Natural killer cell treated with Interleukin-12 subunit alpha and Interleukin-12 subunit beta and Interleukin-15 and Interleukin-18, amount 100 ng/mL, for 72 hours (primary cell): ENCODE data around the gene TGIF2. TPM values are rescaled to one million over a fixed set of nuclear protein-coding genes. Genes with fewer than 3 reads are reported as not detected.

ENCODE experiments used
- ATAC-seq, 2 donors: fragments of 150-1000 bp; cut with Tn5 transposase in 1 of 2; sonication (Bioruptor Pico), chemical (Tn5 transposase) in 1 of 2; 2 replicates each; pipeline ENCODE4 v1.10.0; 2021
- DNase-seq: peaks from one replicate; pipeline ENCODE4 v3.0.0; 2022; ENCODE audit warnings: low spot score
- H3K27ac Mint-ChIP-seq, 2 donors: 1 replicate in 1 of 2; 2 replicates in 1 of 2; pipeline ENCODE4 v1.8.0; 2022; ENCODE audit warnings: mixed read lengths in 2 of 2, mild to moderate bottlenecking in 1 of 2, moderate library complexity in 1 of 2
- H3K27me3 Mint-ChIP-seq, 2 donors: 1 replicate in 1 of 2; 2 replicates in 1 of 2; pipeline ENCODE4 v1.8.0; 2022; ENCODE audit warnings: mixed read lengths in 2 of 2
- H3K36me3 Mint-ChIP-seq: one replicate; pipeline ENCODE4 v1.8.0; 2022; ENCODE audit warnings: mixed read lengths
- H3K4me1 Mint-ChIP-seq, 2 donors: 1 replicate in 1 of 2; 2 replicates in 1 of 2; pipeline ENCODE4 v1.8.0; 2022; ENCODE audit warnings: low read depth in 2 of 2, mixed read lengths in 2 of 2, mild to moderate bottlenecking in 1 of 2
- H3K4me3 Mint-ChIP-seq: one replicate; pipeline ENCODE4 v1.8.0; 2022; ENCODE audit warnings: mixed read lengths
- H3K9me3 Mint-ChIP-seq: 2 replicates; pipeline ENCODE4 v1.8.0; 2022; ENCODE audit warnings: mixed read lengths
- total RNA-seq, 2 donors: library from RNA; stranded (reverse); gene quantifications; one replicate each; pipeline ENCODE4 v1.2.3, GENCODE V29; 2022

The TGIF2 gene
- total RNA-seq, 2 donors from 2014 or later: 23.2 to 38.5 TPM

DNA sequence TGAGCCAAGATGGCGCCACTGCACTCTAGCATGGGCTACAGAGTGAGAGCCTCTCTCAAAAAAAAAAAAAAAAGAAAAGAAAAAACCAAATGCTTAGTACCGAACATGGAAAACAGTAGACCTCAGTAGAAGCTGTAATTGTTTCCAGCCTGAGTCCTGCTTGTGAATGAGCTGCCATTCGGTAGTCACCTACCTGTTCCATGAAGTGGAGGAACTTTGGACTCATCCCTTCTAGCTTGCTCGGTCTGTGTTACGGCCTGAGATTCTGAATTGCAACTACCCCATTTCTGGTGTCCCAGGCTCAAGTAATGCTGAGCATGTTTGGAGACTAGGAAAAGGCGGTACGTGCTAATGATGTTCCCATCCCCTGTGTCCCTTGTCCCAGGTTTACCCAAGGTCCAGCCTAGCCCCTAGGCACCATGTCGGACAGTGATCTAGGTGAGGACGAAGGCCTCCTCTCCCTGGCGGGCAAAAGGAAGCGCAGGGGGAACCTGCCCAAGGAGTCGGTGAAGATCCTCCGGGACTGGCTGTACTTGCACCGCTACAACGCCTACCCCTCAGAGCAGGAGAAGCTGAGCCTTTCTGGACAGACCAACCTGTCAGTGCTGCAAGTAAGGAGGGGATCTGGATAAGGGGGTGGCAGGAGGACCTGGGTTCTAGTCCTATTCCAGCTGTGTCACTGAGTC, 5.1 kb downstream of the TGIF2 start:
- H3K36me3 Mint-ChIP-seq: peaks cover 6% of the 10 kb centered on the region
- DNase-seq: no peak
- H3K27me3 Mint-ChIP-seq: no peaks in the 10 kb centered on the region
- no peak overlapping the region for H3K4me3 Mint-ChIP-seq
- no peak for ATAC-seq
- no peaks in the 10 kb centered on the region for H3K9me3 Mint-ChIP-seq
- no peak overlapping the region for H3K27ac Mint-ChIP-seq
- H3K4me1 Mint-ChIP-seq: peaks cover 15 to 20% of the 10 kb centered on the region in 2 donors

GRCh38 chr20:36579996-36580545, 6.7 kb downstream of the TGIF2 start:
- no peaks in the 10 kb centered on the region for H3K9me3 Mint-ChIP-seq
- H3K36me3 Mint-ChIP-seq: peaks cover 6% of the 10 kb centered on the region
- no peak overlapping the region for H3K4me3 Mint-ChIP-seq
- DNase-seq: no peak
- H3K27ac Mint-ChIP-seq: no peak overlapping the region
- no peak for ATAC-seq
- H3K27me3 Mint-ChIP-seq: no peaks in the 10 kb centered on the region
- peaks cover 8 to 14% of the 10 kb centered on the region in 2 donors for H3K4me1 Mint-ChIP-seq

DNA sequence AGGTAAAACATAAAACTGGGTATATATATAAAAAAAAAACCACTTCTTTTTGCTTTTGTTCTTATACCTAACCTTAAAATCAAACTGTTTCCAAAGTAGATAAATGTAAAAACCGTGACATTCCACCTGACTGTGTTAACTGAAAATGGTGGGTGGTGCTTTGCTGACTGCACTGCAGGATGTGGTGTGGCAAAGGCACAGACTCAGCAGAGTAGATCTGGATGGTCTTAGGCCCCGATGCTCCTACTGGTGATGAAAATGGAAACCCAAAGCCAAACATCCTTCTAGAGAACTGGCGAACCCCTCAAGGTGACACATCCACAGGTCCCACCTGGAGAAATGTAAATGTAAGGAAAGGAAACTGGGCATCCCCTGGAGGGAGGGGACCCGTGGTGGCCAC, 8.9 kb downstream of the TGIF2 start:
- peak overlapping the region; percentile 16 to 35 for H3K27ac Mint-ChIP-seq
- DNase-seq (no peak), ATAC-seq (no peak)
- H3K4me1 Mint-ChIP-seq: peaks cover 0 to 5% of the 10 kb centered on the region in 2 donors
- peaks cover 6% of the 10 kb centered on the region for H3K36me3 Mint-ChIP-seq
- H3K27me3 Mint-ChIP-seq: no peaks in the 10 kb centered on the region
- H3K9me3 Mint-ChIP-seq: no peaks in the 10 kb centered on the region
- H3K4me3 Mint-ChIP-seq: no peak overlapping the region

DNA sequence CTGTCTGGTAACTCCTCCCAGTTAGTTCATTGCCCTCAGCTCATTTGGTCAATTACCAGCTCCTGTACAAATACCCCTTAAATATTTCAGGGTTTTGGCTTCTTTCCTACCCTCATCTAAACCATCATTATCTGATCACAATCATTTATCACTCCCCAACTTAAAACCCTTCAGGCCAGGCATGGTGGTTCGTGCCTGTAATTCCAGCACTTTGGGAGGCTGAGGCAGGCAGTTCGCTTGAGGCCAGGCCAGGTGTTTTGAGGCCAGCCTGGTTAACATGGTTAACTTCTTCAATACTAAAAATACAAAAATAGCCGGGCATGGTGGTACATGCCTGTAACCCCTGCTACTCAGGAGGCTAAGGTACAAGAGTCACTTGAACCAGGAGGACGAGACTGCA, 9.4 kb downstream of the TGIF2 start:
- Mint-ChIP-seq H3K4me3 (no peak overlapping the region), H3K36me3 (peaks cover 6% of the 10 kb centered on the region), H3K9me3 (no peaks in the 10 kb centered on the region), H3K27ac (peak overlapping the region in 1 of 2 donors; percentile 16), H3K4me1 (peaks cover 0 to 9% of the 10 kb centered on the region in 2 donors), H3K27me3 (no peaks in the 10 kb centered on the region)
- no peak for ATAC-seq
- DNase-seq: no peak

- Mint-ChIP-seq H3K27ac (no peak overlapping the region), H3K9me3 (no peaks in the 10 kb centered on the region), H3K36me3 (peaks cover 6% of the 10 kb centered on the region), H3K4me3 (no peak overlapping the region), H3K27me3 (no peaks in the 10 kb centered on the region), H3K4me1 (peaks cover 0 to 9% of the 10 kb centered on the region in 2 donors)
- DNase-seq (no peak), ATAC-seq (no peak)
Observed at GRCh38 chr20:36584018-36584481, 10.7 kb downstream of the TGIF2 start.

DNA sequence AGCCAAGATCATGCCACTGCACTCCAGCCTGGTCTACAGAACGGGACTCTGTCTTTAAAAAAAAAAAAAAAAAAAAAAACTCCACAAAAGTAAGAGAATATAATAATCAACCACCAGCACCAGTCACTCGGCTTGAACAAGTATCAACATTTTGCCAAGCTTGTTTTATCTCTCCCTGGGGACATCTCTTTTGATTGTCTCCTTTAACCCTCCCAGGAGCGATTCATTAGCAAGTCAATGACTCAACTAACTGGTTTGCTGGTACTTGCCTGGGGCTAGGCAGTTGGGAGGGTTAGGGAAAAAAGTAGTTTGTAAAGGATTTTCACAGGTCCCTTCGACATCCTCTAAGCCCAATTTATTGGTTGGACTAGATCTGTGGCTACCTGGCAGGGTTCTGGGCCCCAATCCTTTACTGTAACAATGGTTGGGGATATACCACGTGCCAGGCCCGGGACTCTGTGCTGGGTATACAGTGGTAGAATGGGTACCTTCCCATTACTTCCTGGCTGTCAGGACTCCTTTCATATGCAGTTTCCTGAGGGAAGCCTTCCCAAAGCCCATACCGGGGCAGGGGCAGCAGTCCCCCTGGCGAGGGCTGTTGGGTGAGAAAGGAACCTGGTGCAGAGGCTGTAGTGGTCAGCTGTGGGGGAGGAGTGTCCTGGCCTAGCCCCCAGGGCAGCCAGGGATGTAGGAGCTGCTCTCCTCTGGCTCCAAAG, 12.2 kb downstream of the TGIF2 start:
- H3K36me3 Mint-ChIP-seq: no peaks in the 10 kb centered on the region

GRCh38 chr20:36587388-36588070, 14.1 kb downstream of the TGIF2 start:
- DNase-seq (no peak), ATAC-seq (peak in 1 of 2 donors; percentile 41)
- no peaks in the 10 kb centered on the region for H3K9me3 Mint-ChIP-seq
- peaks cover 0 to 14% of the 10 kb centered on the region in 2 donors for H3K4me1 Mint-ChIP-seq
- H3K4me3 Mint-ChIP-seq: no peak overlapping the region
- no peaks in the 10 kb centered on the region for H3K27me3 Mint-ChIP-seq
- H3K36me3 Mint-ChIP-seq: no peaks in the 10 kb centered on the region
- peak overlapping the region in 1 of 2 donors; percentile 56 for H3K27ac Mint-ChIP-seq

More for the DNA sequence above, 12.2 kb downstream of the TGIF2 start:
- Mint-ChIP-seq H3K9me3 (no peaks in the 10 kb centered on the region), H3K27me3 (no peaks in the 10 kb centered on the region), H3K27ac (no peak overlapping the region), H3K4me1 (peaks cover 0 to 5% of the 10 kb centered on the region in 2 donors), H3K4me3 (no peak overlapping the region)
- no peak for ATAC-seq
- no peak for DNase-seq

- ATAC-seq: no peak
- Mint-ChIP-seq H3K27ac (peak overlapping the region in 1 of 2 donors; percentile 57), H3K27me3 (no peaks in the 10 kb centered on the region), H3K9me3 (no peaks in the 10 kb centered on the region), H3K36me3 (no peaks in the 10 kb centered on the region), H3K4me1 (peaks cover 20 to 32% of the 10 kb centered on the region in 2 donors), H3K4me3 (no peak overlapping the region)
- no peak for DNase-seq
Observed at GRCh38 chr20:36591281-36591680, 17.9 kb downstream of the TGIF2 start.

DNA sequence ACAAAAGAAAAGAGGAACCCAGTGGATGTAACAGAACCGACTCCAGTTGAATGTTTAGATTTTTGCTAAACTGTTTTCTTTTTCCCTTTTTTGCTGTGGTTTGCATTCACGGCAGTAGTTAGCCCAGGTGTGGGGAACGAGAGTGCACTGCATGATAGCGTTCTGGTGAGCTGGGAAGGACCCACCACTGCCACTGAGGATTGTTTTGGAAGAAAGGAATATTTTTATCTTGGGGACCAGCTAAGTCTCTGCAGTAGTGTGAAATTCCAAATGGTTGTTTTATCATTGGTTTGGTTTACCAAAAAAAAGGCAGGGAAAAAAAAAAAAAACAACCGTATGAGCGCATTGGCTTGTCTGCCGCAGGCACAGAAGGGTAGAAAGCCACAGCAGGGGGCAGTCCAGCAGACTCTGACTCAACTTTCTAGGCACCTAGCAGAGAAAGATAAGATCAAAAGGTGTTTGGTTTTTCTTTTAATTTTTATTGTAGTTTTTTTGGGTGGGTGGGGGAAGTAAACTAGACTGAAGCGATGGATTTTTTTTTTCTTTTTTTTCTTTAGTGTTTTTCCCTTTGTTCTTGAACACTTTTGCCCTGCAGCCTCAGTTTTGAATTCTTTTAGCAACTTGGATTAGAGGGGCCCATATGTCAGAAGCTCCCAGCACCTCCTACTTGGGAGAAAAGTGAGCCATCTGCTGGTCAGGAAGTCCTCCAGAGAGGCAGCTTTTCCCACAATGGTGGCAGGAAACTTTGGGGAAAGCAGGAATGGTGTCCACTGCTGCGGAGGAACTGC, 18.7 kb downstream of the TGIF2 start:
- Mint-ChIP-seq H3K9me3 (no peaks in the 10 kb centered on the region), H3K27me3 (no peaks in the 10 kb centered on the region), H3K4me1 (peaks cover 21 to 32% of the 10 kb centered on the region in 2 donors), H3K4me3 (no peak overlapping the region), H3K36me3 (no peaks in the 10 kb centered on the region), H3K27ac (peak overlapping the region in 1 of 2 donors; percentile 57)
- DNase-seq (no peak), ATAC-seq (no peak)

GRCh38 chr20:36593347-36593929, 20.0 kb downstream of the TGIF2 start:
- Mint-ChIP-seq H3K9me3 (no peaks in the 10 kb centered on the region), H3K36me3 (no peaks in the 10 kb centered on the region), H3K4me1 (peaks cover 21 to 27% of the 10 kb centered on the region in 2 donors), H3K27me3 (no peaks in the 10 kb centered on the region), H3K4me3 (no peak overlapping the region), H3K27ac (peak overlapping the region in 1 of 2 donors; percentile 93)
- ATAC-seq: no peak
- no peak for DNase-seq

DNA sequence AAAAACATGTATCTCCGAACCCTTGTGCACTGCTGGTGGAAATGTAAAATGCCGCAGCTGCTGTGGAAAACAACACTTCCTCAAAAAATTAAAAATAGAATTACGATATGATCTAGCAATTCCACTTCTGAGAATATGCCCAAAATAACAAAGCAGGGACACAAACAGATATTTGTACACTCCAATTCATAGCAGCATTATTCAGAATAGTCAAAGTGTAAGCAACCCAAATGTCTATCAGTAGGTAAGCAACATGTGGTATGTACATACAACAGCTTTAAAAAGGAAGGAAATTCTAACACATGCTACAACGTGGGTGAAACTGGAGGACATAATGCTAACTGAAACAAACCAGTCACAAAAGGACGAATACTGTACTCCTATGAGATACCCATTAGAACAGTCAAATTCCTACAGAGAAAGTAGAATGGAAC, 26.5 kb downstream of the TGIF2 start:
- H3K27ac Mint-ChIP-seq: no peak overlapping the region
- no peaks in the 10 kb centered on the region for H3K27me3 Mint-ChIP-seq
- H3K4me3 Mint-ChIP-seq: no peak overlapping the region
- no peak for DNase-seq
- ATAC-seq: no peak
- H3K36me3 Mint-ChIP-seq: no peaks in the 10 kb centered on the region
- H3K4me1 Mint-ChIP-seq: peaks cover 16 to 21% of the 10 kb centered on the region in 2 donors
- no peaks in the 10 kb centered on the region for H3K9me3 Mint-ChIP-seq

GRCh38 chr20:36601540-36601939, 28.1 kb downstream of the TGIF2 start:
- Mint-ChIP-seq H3K27me3 (no peaks in the 10 kb centered on the region), H3K4me3 (no peak overlapping the region), H3K36me3 (peaks cover 8% of the 10 kb centered on the region), H3K27ac (peak overlapping the region in 1 of 2 donors; percentile 14), H3K9me3 (no peaks in the 10 kb centered on the region), H3K4me1 (peaks cover 13 to 18% of the 10 kb centered on the region in 2 donors)
- DNase-seq: no peak
- ATAC-seq: no peak
